Measurements from ENCODE around the gene CPNE8. TPM values are rescaled to one million over a fixed set of nuclear protein-coding genes. Genes with fewer than 3 reads are reported as not detected.
A peak's percentile ranks its signal among the peaks of the same experiment; 100 is the strongest.

CPNE8 gene
- total and polyA plus RNA-seq, 8 donors: 2.7 to 6.8 (median 5.1) TPM

GRCh38 chr12:38666425-38666824, 239.0 kb downstream of the CPNE8 start:
- no peak for ATAC-seq
- 66 to 81% methylated on average over 6 of the region's 6 CpGs for whole genome bisulfite sequencing, 2 donors

DNA sequence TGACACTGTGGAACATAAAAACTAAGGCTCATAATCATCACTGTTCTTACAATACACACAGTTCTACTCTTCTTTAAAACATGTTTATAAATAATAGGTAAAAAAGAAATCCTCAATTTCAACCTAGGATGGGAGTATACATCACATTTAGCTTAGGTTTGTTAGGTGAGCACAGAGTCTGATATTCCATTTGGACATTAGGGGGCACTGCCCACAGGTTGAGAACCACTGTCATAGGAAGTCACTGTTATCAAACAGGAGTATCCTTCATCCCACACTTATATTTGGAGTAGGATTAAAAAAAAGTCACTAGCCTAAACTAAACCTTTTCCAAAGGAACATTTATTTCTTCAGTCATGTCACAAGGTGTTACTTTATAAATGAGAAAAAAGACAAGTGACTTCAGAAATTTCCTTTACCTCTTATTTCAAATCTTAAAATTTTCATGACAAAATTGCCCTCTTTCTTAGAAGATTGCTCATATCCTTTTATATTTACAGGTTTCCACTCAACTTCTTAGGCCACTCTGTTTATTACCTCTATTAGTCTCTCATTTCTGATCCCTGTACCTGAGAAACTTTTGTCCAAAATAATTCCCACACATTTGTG, 240.6 kb downstream of the CPNE8 start:
- DNase-seq (no peak), ATAC-seq (peak in 2 of 4 donors; percentile 38 to 56), FAIRE-seq (peak; percentile 13)
- peaks cover 0 to 3% (median 0%) of the 10 kb centered on the region in 4 donors for H3K9me3 ChIP-seq
- no peak overlapping the region for H3K27ac ChIP-seq
- H3K36me3 ChIP-seq: no peaks in the 10 kb centered on the region
- H3K27me3 ChIP-seq: no peaks in the 10 kb centered on the region
- TF ChIP-seq, protein P1, sequence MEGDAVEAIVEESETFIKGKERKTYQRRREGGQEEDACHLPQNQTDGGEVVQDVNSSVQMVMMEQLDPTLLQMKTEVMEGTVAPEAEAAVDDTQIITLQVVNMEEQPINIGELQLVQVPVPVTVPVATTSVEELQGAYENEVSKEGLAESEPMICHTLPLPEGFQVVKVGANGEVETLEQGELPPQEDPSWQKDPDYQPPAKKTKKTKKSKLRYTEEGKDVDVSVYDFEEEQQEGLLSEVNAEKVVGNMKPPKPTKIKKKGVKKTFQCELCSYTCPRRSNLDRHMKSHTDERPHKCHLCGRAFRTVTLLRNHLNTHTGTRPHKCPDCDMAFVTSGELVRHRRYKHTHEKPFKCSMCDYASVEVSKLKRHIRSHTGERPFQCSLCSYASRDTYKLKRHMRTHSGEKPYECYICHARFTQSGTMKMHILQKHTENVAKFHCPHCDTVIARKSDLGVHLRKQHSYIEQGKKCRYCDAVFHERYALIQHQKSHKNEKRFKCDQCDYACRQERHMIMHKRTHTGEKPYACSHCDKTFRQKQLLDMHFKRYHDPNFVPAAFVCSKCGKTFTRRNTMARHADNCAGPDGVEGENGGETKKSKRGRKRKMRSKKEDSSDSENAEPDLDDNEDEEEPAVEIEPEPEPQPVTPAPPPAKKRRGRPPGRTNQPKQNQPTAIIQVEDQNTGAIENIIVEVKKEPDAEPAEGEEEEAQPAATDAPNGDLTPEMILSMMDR (IDR thresholded peaks at IDR 0.05): peak in 1 of 4 donors; percentile 9
- intact Hi-C loops (cut with DNase I): no loop called here
- no peak overlapping the region for H3K4me3 ChIP-seq
- H3K4me1 ChIP-seq: peaks cover 0 to 2% (median 0%) of the 10 kb centered on the region in 3 donors

More at GRCh38 chr12:38666425-38666824, 239.0 kb downstream of the CPNE8 start:
- Histone ChIP-seq H3K4me3 (no peak overlapping the region), H3K4me1 (peaks cover 0 to 2% (median 0%) of the 10 kb centered on the region in 3 donors), H3K9me3 (peaks cover 0 to 3% (median 0%) of the 10 kb centered on the region in 4 donors), H3K36me3 (no peaks in the 10 kb centered on the region), H3K27me3 (no peaks in the 10 kb centered on the region), H3K27ac (no peak overlapping the region)
- TF ChIP-seq, protein P1 (IDR thresholded peaks at IDR 0.05): no peak
- DNase-seq (no peak), FAIRE-seq (no peak)
- intact Hi-C loops (cut with DNase I): no loop called here

DNA sequence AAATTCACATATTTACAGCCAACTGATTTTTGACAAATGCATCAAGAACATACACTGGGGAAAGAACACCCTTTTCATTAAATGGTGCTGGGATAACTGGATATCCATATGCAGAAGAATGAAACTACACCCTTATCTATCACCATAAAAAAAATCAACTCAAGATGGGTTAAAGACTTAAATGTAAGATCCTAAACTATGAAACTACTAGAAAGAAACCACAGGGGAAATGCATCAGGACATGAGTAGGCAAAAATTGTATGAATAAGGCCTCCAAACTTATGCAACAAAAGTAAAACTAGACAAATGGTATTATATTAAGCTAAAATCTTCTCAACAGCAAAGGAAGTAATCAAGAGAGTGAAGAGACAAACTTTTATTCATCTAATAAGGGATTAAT, 242.6 kb downstream of the CPNE8 start:
- H3K36me3 ChIP-seq: no peaks in the 10 kb centered on the region

DNA sequence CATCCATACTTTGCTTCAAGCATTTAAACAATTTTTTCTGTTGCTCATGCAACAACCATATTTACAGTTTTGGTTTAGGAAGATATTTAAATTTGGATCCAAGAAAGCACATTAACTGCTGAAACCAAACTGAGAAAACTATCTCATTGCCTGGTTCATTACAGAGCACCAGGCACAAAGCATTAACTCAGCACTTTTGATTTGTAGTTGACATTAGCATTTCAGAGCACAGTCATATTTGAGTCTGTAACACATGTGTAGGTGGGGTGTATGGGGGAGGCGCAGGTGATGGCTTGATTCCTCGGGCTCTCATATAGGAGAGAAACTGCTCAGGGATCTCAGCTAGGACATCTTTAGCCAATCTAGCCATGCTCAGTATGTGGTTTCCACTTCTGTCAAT, 251.7 kb downstream of the CPNE8 start:
- TF ChIP-seq, protein P1 (IDR thresholded peaks at IDR 0.05): no peak

More for the DNA sequence above, 242.6 kb downstream of the CPNE8 start:
- no peak for DNase-seq
- no peak for FAIRE-seq
- Histone ChIP-seq H3K4me1 (peaks cover 0 to 2% (median 0%) of the 10 kb centered on the region in 3 donors), H3K9me3 (peaks cover 0 to 3% (median 0%) of the 10 kb centered on the region in 4 donors), H3K27ac (no peak overlapping the region), H3K4me3 (no peak overlapping the region), H3K27me3 (no peaks in the 10 kb centered on the region)
- no peak for ATAC-seq
- TF ChIP-seq, protein P1 (IDR thresholded peaks at IDR 0.05): no peak
- intact Hi-C loops (cut with DNase I): no loop called here

DNA sequence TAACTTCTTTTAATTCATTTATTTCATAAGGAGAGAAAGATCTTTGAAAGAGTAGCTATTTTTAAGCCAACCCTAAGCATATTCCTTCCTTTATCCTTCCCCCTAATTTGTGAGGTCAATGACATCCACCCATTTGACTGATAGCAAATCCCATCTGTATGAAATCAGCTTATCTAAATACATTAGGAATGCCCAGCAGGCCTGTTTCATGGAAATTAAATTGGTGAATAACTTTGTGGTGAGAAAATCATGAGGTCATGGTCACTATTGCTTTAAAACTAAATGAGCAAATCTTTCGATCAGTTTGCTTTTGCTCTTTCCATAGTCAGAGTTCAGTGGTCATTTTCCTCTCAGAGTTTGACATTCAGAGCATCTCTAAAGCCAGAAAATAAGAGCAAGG, 256.6 kb downstream of the CPNE8 start:
- no peaks in the 10 kb centered on the region for H3K27me3 ChIP-seq
- intact Hi-C loops (cut with DNase I): no loop called here
- WGBS, 2 donors: 75 to 81% methylated on average over 1 of the region's 1 CpG
- TF ChIP-seq, protein P1 (IDR thresholded peaks at IDR 0.05): no peak
- H3K9me3 ChIP-seq: no peaks in the 10 kb centered on the region
- no peaks in the 10 kb centered on the region for H3K4me1 ChIP-seq
- H3K36me3 ChIP-seq: no peaks in the 10 kb centered on the region
- DNase-seq (no peak), FAIRE-seq (no peak), ATAC-seq (no peak)
- no peak overlapping the region for H3K4me3 ChIP-seq
- H3K27ac ChIP-seq: no peak overlapping the region

More for the DNA sequence above, 251.7 kb downstream of the CPNE8 start:
- Histone ChIP-seq H3K9me3 (no peaks in the 10 kb centered on the region), H3K27ac (no peak overlapping the region), H3K27me3 (no peaks in the 10 kb centered on the region), H3K4me3 (no peak overlapping the region), H3K36me3 (no peaks in the 10 kb centered on the region), H3K4me1 (no peaks in the 10 kb centered on the region)
- FAIRE-seq (no peak), DNase-seq (no peak), ATAC-seq (no peak)
- 71 to 92% methylated on average over 2 of the region's 2 CpGs for WGBS, 2 donors
- intact Hi-C loops (cut with DNase I): no loop called here
